Ectodermal cell (in vitro differentiated cells): Measurements from ENCODE around the gene TOMM34.

ENCODE experiments used
- H3K27ac ChIP-seq: 2 replicates; pipeline ENCODE4 v1.7.0; 2013; ENCODE audit warnings: mild to moderate bottlenecking, low read depth, low read length; ENCODE audit not compliant: insufficient read depth, poor library complexity, severe bottlenecking
- H3K27me3 ChIP-seq: 2 replicates; pipeline ENCODE4 v1.7.0; 2013; ENCODE audit warnings: mild to moderate bottlenecking, low read length; ENCODE audit not compliant: insufficient read depth, control insufficient read depth, poor library complexity, severe bottlenecking
- H3K36me3 ChIP-seq: one replicate; pipeline ENCODE4 v1.7.0; 2013; ENCODE audit warnings: low read length; ENCODE audit not compliant: control insufficient read depth, insufficient read depth
- H3K4me1 ChIP-seq: one replicate; pipeline ENCODE4 v1.7.0; 2013; ENCODE audit warnings: low read length; ENCODE audit not compliant: control insufficient read depth, insufficient read depth
- H3K4me3 ChIP-seq: 2 replicates; pipeline ENCODE4 v1.7.0; 2013; ENCODE audit warnings: low read depth, low read length, control low read depth; ENCODE audit not compliant: insufficient read depth
- H3K9me3 ChIP-seq: 2 replicates; pipeline ENCODE4 v1.7.0; 2013; ENCODE audit warnings: mild to moderate bottlenecking, low read length, moderate library complexity; ENCODE audit not compliant: control insufficient read depth
- WGBS, 2 experiments: methylation state at CpG; one replicate each; pipeline ENCODE4 v1.1.7; 2013; ENCODE audit warnings: missing lambda C conversion rate in 2 of 2; 5-methylcytosine and 5-hydroxymethylcytosine counted together

TOMM34 gene

DNA sequence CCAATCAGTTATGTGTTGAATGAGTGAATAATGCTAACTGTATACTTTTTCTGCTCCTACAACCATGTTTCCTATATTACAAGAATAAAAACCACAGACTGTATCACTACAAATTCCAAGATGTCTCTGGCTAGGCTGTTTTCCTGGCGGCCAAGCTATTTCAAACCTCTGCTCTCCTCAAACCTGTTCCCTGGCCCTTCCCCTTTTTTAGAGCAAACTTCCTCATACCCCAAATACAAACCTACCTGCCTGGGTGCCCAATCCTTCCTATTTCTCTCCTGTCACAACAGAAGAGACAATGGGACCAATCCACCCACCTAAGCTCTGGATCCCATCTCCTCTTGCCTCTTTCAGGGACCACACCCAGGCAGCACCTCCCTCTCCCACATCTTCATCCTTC lies 7.5 kb downstream of the TOMM34 start:
- no peaks in the 10 kb centered on the region for H3K4me1 ChIP-seq
- no peak overlapping the region for H3K27ac ChIP-seq
- H3K36me3 ChIP-seq = peaks cover 73% of the 10 kb centered on the region
- H3K9me3 ChIP-seq = no peaks in the 10 kb centered on the region
- WGBS, 2 experiments = 95 to 96% methylated on average over 1 of the region's 1 CpG
- H3K27me3 ChIP-seq = no peaks in the 10 kb centered on the region
- H3K4me3 ChIP-seq = no peak overlapping the region

DNA sequence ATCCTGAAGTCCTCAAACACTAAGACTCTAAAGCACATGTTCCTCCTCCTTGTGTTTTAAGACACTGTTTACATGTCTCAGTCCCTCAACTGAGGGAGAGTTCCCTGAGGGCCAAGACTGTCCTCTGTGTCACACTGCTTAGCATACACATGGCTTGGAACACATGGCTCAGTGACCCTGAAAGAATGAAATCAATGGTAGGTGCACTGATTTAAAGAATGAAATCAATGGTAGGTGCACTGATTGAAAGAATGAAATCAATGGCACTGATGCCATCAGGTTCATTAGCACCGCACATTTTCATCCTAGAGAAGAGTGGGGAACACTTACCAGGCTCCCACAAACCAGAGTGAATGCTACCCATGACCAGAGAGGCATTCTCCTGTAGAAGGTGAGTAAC lies 9.8 kb downstream of the TOMM34 start:
- Histone ChIP-seq H3K27ac (no peak overlapping the region), H3K4me3 (no peak overlapping the region), H3K4me1 (no peaks in the 10 kb centered on the region), H3K36me3 (peaks cover 72% of the 10 kb centered on the region), H3K27me3 (no peaks in the 10 kb centered on the region), H3K9me3 (no peaks in the 10 kb centered on the region)
- WGBS, 2 experiments = 93 to 98% methylated on average over 1 of the region's 1 CpG

GRCh38 chr20:44948513-44948912 lies 11.7 kb downstream of the TOMM34 start:
- H3K4me1 ChIP-seq = no peaks in the 10 kb centered on the region
- no peak overlapping the region for H3K4me3 ChIP-seq
- H3K27ac ChIP-seq = no peak overlapping the region
- H3K9me3 ChIP-seq = no peaks in the 10 kb centered on the region
- 93 to 94% methylated on average over 2 of the region's 2 CpGs for WGBS, 2 experiments
- H3K36me3 ChIP-seq = peaks cover 57% of the 10 kb centered on the region
- H3K27me3 ChIP-seq = no peaks in the 10 kb centered on the region

- H3K36me3 ChIP-seq = peaks cover 53% of the 10 kb centered on the region
These were observed 12.1 kb downstream of the TOMM34 start for GRCh38 chr20:44948107-44948506.

DNA sequence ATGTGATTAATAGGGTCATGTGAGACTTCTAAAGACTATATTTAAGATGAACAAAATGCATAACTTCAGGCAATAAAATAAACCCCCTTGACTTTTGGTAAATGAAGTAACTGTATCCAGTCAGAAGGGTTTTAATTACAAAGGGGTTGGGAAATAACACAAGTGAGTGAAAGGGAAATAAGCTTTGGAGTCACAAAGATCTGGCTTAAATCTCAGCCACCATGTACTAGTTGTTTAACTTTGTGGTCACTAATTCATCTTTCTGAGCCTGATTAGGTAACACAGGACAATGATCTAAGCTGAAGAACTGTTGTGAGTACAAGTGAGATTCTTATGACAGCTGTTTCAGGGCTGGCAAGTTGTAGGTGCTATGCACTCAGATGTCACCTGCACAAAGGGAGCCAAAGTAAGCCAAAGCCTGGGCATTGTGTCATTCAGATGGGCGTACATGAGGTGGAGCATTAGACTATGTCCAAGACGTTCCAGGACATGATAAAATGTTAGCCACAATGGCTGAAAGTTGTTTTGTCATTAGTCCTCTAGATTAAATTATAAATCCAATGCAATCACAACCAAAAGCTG lies 13.8 kb downstream of the TOMM34 start:
- no peaks in the 10 kb centered on the region for H3K27me3 ChIP-seq
- no peak overlapping the region for H3K27ac ChIP-seq
- no peaks in the 10 kb centered on the region for H3K9me3 ChIP-seq
- peaks cover 54% of the 10 kb centered on the region for H3K36me3 ChIP-seq
- WGBS, 2 experiments = 85 to 91% methylated on average over 2 of the region's 2 CpGs
- H3K4me3 ChIP-seq = no peak overlapping the region
- no peaks in the 10 kb centered on the region for H3K4me1 ChIP-seq

More at GRCh38 chr20:44948107-44948506, 12.1 kb downstream of the TOMM34 start:
- no peak overlapping the region for H3K4me3 ChIP-seq
- WGBS, 2 experiments = 94 to 95% methylated on average over 5 of the region's 5 CpGs
- no peaks in the 10 kb centered on the region for H3K9me3 ChIP-seq
- H3K27ac ChIP-seq = no peak overlapping the region
- H3K27me3 ChIP-seq = no peaks in the 10 kb centered on the region
- no peaks in the 10 kb centered on the region for H3K4me1 ChIP-seq

DNA sequence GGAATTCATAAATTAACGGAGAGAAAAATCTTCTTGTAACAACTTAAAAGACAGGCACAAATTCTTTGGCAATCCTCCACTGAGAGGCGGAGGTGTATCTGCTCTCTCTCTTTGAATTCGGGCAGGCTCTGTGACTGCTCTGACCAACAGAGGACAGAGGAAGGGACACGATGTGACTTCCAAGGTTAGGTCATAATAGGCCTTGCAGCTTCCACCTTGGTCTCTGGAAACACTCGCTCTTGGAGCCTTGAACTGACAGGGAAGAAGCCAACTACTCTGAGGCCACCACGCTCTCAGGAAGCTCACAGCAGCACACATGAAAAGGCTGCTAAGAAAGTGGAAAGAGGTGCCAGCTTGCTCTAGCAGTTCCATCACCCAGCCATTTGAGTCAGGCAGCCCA lies 14.9 kb downstream of the TOMM34 start:
- Histone ChIP-seq H3K36me3 (peaks cover 46% of the 10 kb centered on the region), H3K9me3 (no peaks in the 10 kb centered on the region), H3K27ac (no peak overlapping the region), H3K4me3 (no peak overlapping the region), H3K4me1 (no peaks in the 10 kb centered on the region), H3K27me3 (no peaks in the 10 kb centered on the region)
- 95% methylated on average over 6 of the region's 6 CpGs for WGBS, 2 experiments

DNA sequence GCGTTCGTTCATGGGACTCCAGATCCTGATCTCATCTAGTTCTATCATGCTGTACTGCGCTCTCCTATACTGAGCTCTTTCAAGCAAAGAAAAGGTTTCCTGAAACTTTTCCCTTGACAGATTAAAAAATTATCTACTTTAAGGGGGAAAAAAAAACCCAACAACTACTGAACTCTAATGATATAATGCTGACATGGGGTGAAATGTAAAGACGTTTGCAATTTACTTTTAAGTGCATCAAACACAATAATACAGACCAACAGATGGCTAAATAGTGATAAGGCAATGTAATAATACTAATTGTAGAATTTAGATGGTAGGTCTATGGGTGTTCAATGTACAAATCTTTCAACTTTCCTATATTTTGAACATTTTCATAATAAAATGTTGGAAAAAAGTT lies 16.4 kb downstream of the TOMM34 start:
- Histone ChIP-seq H3K36me3 (peaks cover 37% of the 10 kb centered on the region), H3K4me3 (no peak overlapping the region), H3K4me1 (no peaks in the 10 kb centered on the region), H3K27me3 (no peaks in the 10 kb centered on the region), H3K27ac (no peak overlapping the region), H3K9me3 (no peaks in the 10 kb centered on the region)
- 96 to 99% methylated on average over 3 of the region's 4 CpGs for WGBS, 2 experiments

GRCh38 chr20:44942264-44942973 lies 17.8 kb downstream of the TOMM34 start:
- Histone ChIP-seq H3K27ac (no peak overlapping the region), H3K27me3 (no peaks in the 10 kb centered on the region)
- 92 to 94% methylated on average over 4 of the region's 4 CpGs for WGBS, 2 experiments

GRCh38 chr20:44941120-44941691 lies 19.0 kb downstream of the TOMM34 start:
- no peak overlapping the region for H3K4me3 ChIP-seq
- 93 to 98% methylated on average over 7 of the region's 7 CpGs for WGBS, 2 experiments
- H3K4me1 ChIP-seq = no peaks in the 10 kb centered on the region
- H3K36me3 ChIP-seq = peaks cover 31% of the 10 kb centered on the region
- H3K9me3 ChIP-seq = no peaks in the 10 kb centered on the region
- H3K27ac ChIP-seq = no peak overlapping the region
- no peaks in the 10 kb centered on the region for H3K27me3 ChIP-seq

More at GRCh38 chr20:44942264-44942973, 17.8 kb downstream of the TOMM34 start:
- Histone ChIP-seq H3K36me3 (peaks cover 30% of the 10 kb centered on the region), H3K9me3 (no peaks in the 10 kb centered on the region), H3K4me3 (no peak overlapping the region), H3K4me1 (no peaks in the 10 kb centered on the region)

DNA sequence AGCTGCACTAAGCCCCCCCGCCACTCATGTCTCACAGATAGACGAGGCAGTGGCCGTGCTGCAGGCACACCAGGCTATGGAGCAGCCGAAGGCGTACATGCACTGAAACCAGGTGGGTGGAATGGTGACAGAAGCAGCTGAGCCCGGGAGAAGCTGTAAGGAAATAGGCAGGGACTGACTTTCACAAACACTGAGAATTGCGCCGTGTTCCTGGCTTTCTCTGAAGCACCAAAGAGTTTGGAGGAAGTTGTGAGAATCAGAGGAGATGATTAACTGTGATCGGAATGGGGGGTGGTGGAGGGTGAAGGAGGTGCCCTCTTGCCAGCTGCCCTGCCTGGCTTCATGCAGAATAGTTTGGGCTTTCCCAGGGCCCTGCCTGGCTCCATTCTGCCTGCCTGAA lies 21.6 kb downstream of the TOMM34 start:
- 95 to 96% methylated on average over 9 of the region's 9 CpGs for WGBS, 2 experiments
- Histone ChIP-seq H3K36me3 (peaks cover 31% of the 10 kb centered on the region), H3K27ac (no peak overlapping the region)

More for the DNA sequence above, 21.6 kb downstream of the TOMM34 start:
- Histone ChIP-seq H3K4me3 (no peak overlapping the region), H3K27me3 (no peaks in the 10 kb centered on the region), H3K9me3 (no peaks in the 10 kb centered on the region), H3K4me1 (no peaks in the 10 kb centered on the region)
